Measurements from ENCODE around the gene POU3F1.

Gene POU3F1

GRCh38 chr1:38071312-38072256 is 25.0 kb upstream of the POU3F1 start (continued):
- TF ChIP-seq PRDM4 (tag by site-specific recombination; IDR thresholded peaks at IDR 0.05) (no peak), ZXDB (tag by site-specific recombination; IDR thresholded peaks at IDR 0.05) (no peak), ZNF621 (tag by site-specific recombination; IDR thresholded peaks at IDR 0.05) (no peak), SP7 (tag by site-specific recombination; IDR thresholded peaks at IDR 0.05) (0 out of 2 replicates have a peak, but pooled peaks have one; percentile 19), KLF8 (tag by site-specific recombination; IDR thresholded peaks at IDR 0.05) (no peak), ZSCAN4 (tag by site-specific recombination; IDR thresholded peaks at IDR 0.05) (no peak), ZNF341 (tag by site-specific recombination; IDR thresholded peaks at IDR 0.05; ENCODE audit: low read depth) (peak; percentile 68), KLF10 (tag by site-specific recombination; IDR thresholded peaks at IDR 0.05) (no peak), ZIC2 (tag by site-specific recombination; IDR thresholded peaks at IDR 0.05) (peak; percentile 98), ZNF423 (tag by site-specific recombination; IDR thresholded peaks at IDR 0.05) (peak; percentile 85), ZNF19 (tag by site-specific recombination; IDR thresholded peaks at IDR 0.05; ENCODE audit: low read depth) (no peak), FEZF1 (tag by site-specific recombination; IDR thresholded peaks at IDR 0.05) (peak; percentile 21; the same call in 1 of the 2 replicates), ZNF132 (tag by site-specific recombination; IDR thresholded peaks at IDR 0.05; ENCODE audit: borderline replicate concordance) (no peak), ZSCAN16 (tag by site-specific recombination; IDR thresholded peaks at IDR 0.05) (no peak), MYNN (tag by site-specific recombination; IDR thresholded peaks at IDR 0.05; ENCODE audit: borderline replicate concordance) (no peak), HOXA7 (CRISPR knock-in tag; IDR thresholded peaks at IDR 0.05; ENCODE audit: borderline replicate concordance) (no peak), RBAK (tag by site-specific recombination; IDR thresholded peaks at IDR 0.05) (no peak), ZFP41 (tag by site-specific recombination; IDR thresholded peaks at IDR 0.05; ENCODE audit: borderline replicate concordance) (no peak), KLF16 (tag by site-specific recombination; IDR thresholded peaks at IDR 0.05) (no peak), IKZF3 (tag by site-specific recombination; IDR thresholded peaks at IDR 0.05) (no peak), REPIN1 (tag by site-specific recombination; IDR thresholded peaks at IDR 0.05; ENCODE audit: low read depth) (no peak), TRIM28 (IDR thresholded peaks at IDR 0.05; ENCODE audit: borderline replicate concordance, low read length) (0 out of 2 replicates have a peak, but pooled peaks have one; percentile 29), ZBTB21 (tag by site-specific recombination; IDR thresholded peaks at IDR 0.05) (no peak), ZNF664 (tag by site-specific recombination; IDR thresholded peaks at IDR 0.05) (peak; percentile 93), ZNF280C (tag by site-specific recombination; IDR thresholded peaks at IDR 0.05) (no peak)
- TF ChIP-seq, protein P1, sequence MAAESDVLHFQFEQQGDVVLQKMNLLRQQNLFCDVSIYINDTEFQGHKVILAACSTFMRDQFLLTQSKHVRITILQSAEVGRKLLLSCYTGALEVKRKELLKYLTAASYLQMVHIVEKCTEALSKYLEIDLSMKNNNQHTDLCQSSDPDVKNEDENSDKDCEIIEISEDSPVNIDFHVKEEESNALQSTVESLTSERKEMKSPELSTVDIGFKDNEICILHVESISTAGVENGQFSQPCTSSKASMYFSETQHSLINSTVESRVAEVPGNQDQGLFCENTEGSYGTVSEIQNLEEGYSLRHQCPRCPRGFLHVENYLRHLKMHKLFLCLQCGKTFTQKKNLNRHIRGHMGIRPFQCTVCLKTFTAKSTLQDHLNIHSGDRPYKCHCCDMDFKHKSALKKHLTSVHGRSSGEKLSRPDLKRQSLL (tag by site-specific recombination; IDR thresholded peaks at IDR 0.05) = no peak
